HepG2 (cell line): Measurements from ENCODE around the gene ALDH3A2. TPM values are rescaled to one million over a fixed set of nuclear protein-coding genes. Genes with fewer than 3 reads are reported as not detected.

Experiments used
- ATAC-seq: fragments of 200-7000 bp; cut with Tn5 transposase; 3 replicates; pipeline ENCODE4 v1.9.1; 2020; ENCODE audit warnings: mild to moderate bottlenecking, moderate library complexity
- BruUV-seq: library from RNA; stranded (reverse); fragments of 400-500 nt; replicated peaks from 2 replicates; lab custom pipeline; 2021; lab: Mats Ljungman, UMichigan
- CTCF ChIA-PET: fragments of 300-600 bp; formaldehyde crosslinking; extraction: SDS; loops from one replicate; lab custom pipeline; 2021; ENCODE audit warnings: low total read pairs, inconsistent platforms, low intra/inter-chr PET ratio; lab: Yijun Ruan, JAX
- POLR2A ChIA-PET: fragments of 350-600 bp; sonication (Branson Sonifier 250); formaldehyde crosslinking; loops from one replicate; lab custom pipeline; 2020; ENCODE audit warnings: antibody characterized with exemption, inconsistent platforms; lab: Yijun Ruan, JAX
- DNase-seq: peaks from one replicate; pipeline ENCODE4 v3.0.0-alpha.2; 2015; ENCODE audit warnings: low spot score
- FAIRE-seq: peaks from 3 replicates; lab custom pipeline; 2011; peaks lifted over from hg19 to GRCh38; lab: Jason Lieb, UNC
- H2AFZ ChIP-seq: one replicate; pipeline ENCODE4 v1.6.1; 2011; ENCODE audit warnings: low read length, inconsistent platforms
- H3K27ac ChIP-seq: fragments of 300-600 bp; 3 replicates; pipeline ENCODE4 v1.8.0; 2011; ENCODE audit warnings: mixed run types, mild to moderate bottlenecking, mixed read lengths, low read length, inconsistent platforms; ENCODE audit not compliant: insufficient read depth; ENCODE audit errors: extremely low read length
- H3K27me3 ChIP-seq, 2 experiments: fragments of 200-600 bp in 1 of 2; 2 replicates in 1 of 2; 3 replicates in 1 of 2; pipeline versions ENCODE4 v1.6.0 to v1.8.0; 2011; ENCODE audit warnings: low read length in 2 of 2, mild to moderate bottlenecking in 2 of 2, moderate library complexity in 2 of 2, inconsistent platforms in 1 of 2; ENCODE audit not compliant: insufficient read depth in 2 of 2, control insufficient read depth in 1 of 2
- H3K36me3 ChIP-seq, 2 experiments: fragments of 200-600 bp in 1 of 2; replicated peaks in 1 of 2; 2 replicates in 1 of 2; 3 replicates in 1 of 2; pipeline versions ENCODE4 v1.5.1 to v1.8.0; 2011; ENCODE audit warnings: low read length in 2 of 2, inconsistent platforms in 1 of 2; ENCODE audit not compliant: insufficient read depth in 2 of 2, control insufficient read depth in 1 of 2
- H3K4me1 ChIP-seq: 2 replicates; pipeline ENCODE4 v1.5.1; 2012; ENCODE audit warnings: low read length, inconsistent platforms; ENCODE audit not compliant: insufficient read depth
- H3K4me2 ChIP-seq: 2 replicates; pipeline ENCODE4 v1.6.0; 2011; ENCODE audit warnings: low read depth, low read length, inconsistent platforms
- H3K4me3 ChIP-seq, 3 experiments: fragments of 200-600 bp in 1 of 3; sonication (generic), shearing (Covaris generic) in 1 of 3; replicated peaks in 1 of 3; 2 replicates each; pipeline ENCODE4 v1.5.1; 2011 to 2016; ENCODE audit warnings: low read length in 3 of 3, inconsistent platforms in 2 of 3, low read depth in 2 of 3, mild to moderate bottlenecking in 2 of 3, control low read depth in 1 of 3, mixed read lengths in 1 of 3; ENCODE audit not compliant: insufficient read depth in 1 of 3
- H3K79me2 ChIP-seq: one replicate; pipeline ENCODE4 v1.6.1; 2011; ENCODE audit warnings: low read length, inconsistent platforms; ENCODE audit not compliant: insufficient read depth
- H3K9ac ChIP-seq: 2 replicates; pipeline ENCODE4 v1.6.0; 2011; ENCODE audit warnings: mild to moderate bottlenecking, low read depth, low read length, inconsistent platforms; ENCODE audit not compliant: insufficient read depth
- H3K9me3 ChIP-seq: 2 replicates; pipeline ENCODE4 v1.5.1; 2012; ENCODE audit warnings: mild to moderate bottlenecking, low read length
- H4K20me1 ChIP-seq: 2 replicates; pipeline ENCODE4 v1.6.0; 2011; ENCODE audit warnings: inconsistent platforms, mild to moderate bottlenecking, low read length, moderate library complexity; ENCODE audit not compliant: insufficient read depth
- ATF7 ChIP-seq, 2 experiments: fragments of 450-650 bp in 1 of 2; sonication (generic) in 1 of 2; formaldehyde crosslinking in 1 of 2; IDR thresholded peaks; 2 replicates each; pipeline versions ENCODE4 v1.4.0 to v1.6.1; 2016 to 2020; ENCODE audit warnings: antibody characterized with exemption in 1 of 2, mild to moderate bottlenecking in 1 of 2, missing genetic modification reagents in 1 of 2
- FOXA1 ChIP-seq, 2 experiments: fragments of 450-650 bp in 1 of 2; sonication (generic) in 1 of 2; formaldehyde crosslinking in 1 of 2; IDR thresholded peaks; 2 replicates each; pipeline versions ENCODE4 v1.4.0 to v1.6.1; 2016 to 2020; ENCODE audit warnings: missing genetic modification reagents in 1 of 2
- FOXJ3 ChIP-seq: sonication (generic); formaldehyde crosslinking; IDR thresholded peaks from 2 replicates; pipeline ENCODE4 v1.4.0; 2020; ENCODE audit warnings: missing genetic modification reagents, mild to moderate bottlenecking, borderline replicate concordance
- KMT2B ChIP-seq: IDR thresholded peaks from 2 replicates; pipeline ENCODE4 v1.6.1; 2016; ENCODE audit warnings: missing genetic modification reagents, missing compliant biosample characterization
- MAFK ChIP-seq, 2 experiments: IDR thresholded peaks in 1 of 2; conservative IDR thresholded peaks in 1 of 2; 2 replicates each; pipeline ENCODE4 v1.6.1; 2011; ENCODE audit warnings: improper control_type of control experiment in 2 of 2, low read length in 2 of 2
- NCOA5 ChIP-seq: sonication (generic); formaldehyde crosslinking; IDR thresholded peaks from 2 replicates; pipeline ENCODE4 v1.4.0; 2020; ENCODE audit warnings: missing genetic modification reagents
- SRF ChIP-seq: IDR thresholded peaks from 2 replicates; pipeline ENCODE4 v1.6.1; 2011; ENCODE audit warnings: mild to moderate bottlenecking, low read depth, low read length, moderate library complexity
- TMF1 ChIP-seq: sonication (generic); formaldehyde crosslinking; IDR thresholded peaks from 2 replicates; pipeline ENCODE4 v1.8.1; 2022; ENCODE audit warnings: low read depth, missing genetic modification reagents
- ZFAT ChIP-seq: sonication (generic); formaldehyde crosslinking; conservative IDR thresholded peaks from 2 replicates; pipeline ENCODE4 v1.8.1; 2023; ENCODE audit warnings: missing genetic modification reagents, inconsistent platforms
- ZNF17 ChIP-seq: sonication (generic); formaldehyde crosslinking; IDR thresholded peaks from 2 replicates; pipeline ENCODE4 v1.5.0; 2020; ENCODE audit warnings: mild to moderate bottlenecking, missing genetic modification reagents
- ZNF30 ChIP-seq: sonication (generic); formaldehyde crosslinking; IDR thresholded peaks from 2 replicates; pipeline ENCODE4 v1.5.0; 2020; ENCODE audit warnings: mild to moderate bottlenecking, missing genetic modification reagents
- ZNF724P ChIP-seq: sonication (generic); formaldehyde crosslinking; IDR thresholded peaks from 2 replicates; pipeline ENCODE4 v1.8.0; 2022; ENCODE audit warnings: missing genetic modification reagents, borderline replicate concordance
- ZNF780A ChIP-seq: sonication (generic); formaldehyde crosslinking; IDR thresholded peaks from 2 replicates; pipeline ENCODE4 v1.8.0; 2022; ENCODE audit warnings: mild to moderate bottlenecking, missing genetic modification reagents, moderate library complexity
- ZSCAN30 ChIP-seq: sonication (generic); formaldehyde crosslinking; IDR thresholded peaks from 2 replicates; pipeline ENCODE4 v1.5.0; 2020; ENCODE audit warnings: mild to moderate bottlenecking, missing genetic modification reagents
- WGBS: methylation state at CpG from one replicate; pipeline ENCODE4 v1.1.6; 2017; ENCODE audit warnings: low lambda C conversion rate; 5-methylcytosine and 5-hydroxymethylcytosine counted together
- in situ Hi-C: cut with HindIII; loops from 2 replicates; pipeline ENCODE4 v1.10.0; 2017; ENCODE audit warnings: low pct_unique_long_range_greater_than_20kb; ENCODE audit not compliant: extremely low pct_ligation_motif_present
- intact Hi-C: fragments of 100-400 bp; cut with micrococcal nuclease; formaldehyde crosslinking; loops from one replicate; pipeline ENCODE4 v1.10.0; 2022; ENCODE audit not compliant: unreplicated experiment
- polyA plus RNA-seq, 8 experiments: library from polyadenylated mRNA; depleted of rRNA in 3 of 8; stranded (reverse) in 7 of 8; unstranded in 1 of 8; fragments of >200 nt; fragmentation: Illumina TruSeq in 4 of 8; extraction: Trizol in 4 of 8; gene quantifications; 2 replicates each; pipeline versions ENCODE4 v1.2.1 to v1.2.3, GENCODE V29; 2011 to 2016; ENCODE audit warnings: low read depth in 4 of 8, missing spikeins in 1 of 8, mixed read lengths in 1 of 8; ENCODE audit not compliant: insufficient read depth in 1 of 8
- total RNA-seq, 5 experiments: library from RNA; depleted of rRNA; stranded (reverse); fragments of >200 nt; fragmentation: Illumina TruSeq; extraction: Trizol; gene quantifications; 2 replicates each; pipeline ENCODE4 v1.2.3, GENCODE V29; 2016; ENCODE audit warnings: low read depth in 1 of 5
- TF ChIP-seq, protein P1 (sequence below): sonication (generic); formaldehyde crosslinking; IDR thresholded peaks from 2 replicates; pipeline ENCODE4 v1.4.0; 2020; ENCODE audit warnings: missing genetic modification reagents

Gene ALDH3A2
- total and polyA plus RNA-seq, 2 of the 13 experiments (the other 11 are each of a cell fraction or from before 2014, with no cell fraction given) = 80.8 to 180 TPM

- no peak for ATAC-seq
- intact Hi-C loops (loop anchor here (10.0 kb wide), 1 partner anchor 81 kb away; the partner anchor contains the start of gene ALDH3A2), in situ Hi-C loops (no loop called here)
- Histone ChIP-seq H3K4me2 (no peak overlapping the region), H3K9me3 (no peaks in the 10 kb centered on the region), H3K9ac (no peak overlapping the region), H3K4me1 (peaks cover 49% of the 10 kb centered on the region), H3K4me3 (no peak overlapping the region), H3K27ac (no peak overlapping the region), H3K36me3 (no peaks in the 10 kb centered on the region), H3K79me2 (no peaks in the 10 kb centered on the region), H3K27me3 (no peaks in the 10 kb centered on the region), H4K20me1 (no peaks in the 10 kb centered on the region), H2AFZ (no peak overlapping the region)
- ChIA-PET POLR2A (no interaction called here), CTCF (no interaction called here)
- 95% methylated on average over 5 of the region's 5 CpGs for WGBS
- no TSS peak for BruUV-seq
- DNase-seq = no peak
- FAIRE-seq = no peak
- TF ChIP-seq ZNF724P (CRISPR knock-in tag) (no peak), ZSCAN30 (no peak), ZNF780A (CRISPR knock-in tag) (no peak), ZNF17 (CRISPR knock-in tag) (no peak), FOXJ3 (CRISPR knock-in tag) (no peak), ZNF30 (no peak), TMF1 (CRISPR knock-in tag) (no peak)
Observed at GRCh38 chr17:19725486-19725885, 76.9 kb downstream of the ALDH3A2 start.

DNA sequence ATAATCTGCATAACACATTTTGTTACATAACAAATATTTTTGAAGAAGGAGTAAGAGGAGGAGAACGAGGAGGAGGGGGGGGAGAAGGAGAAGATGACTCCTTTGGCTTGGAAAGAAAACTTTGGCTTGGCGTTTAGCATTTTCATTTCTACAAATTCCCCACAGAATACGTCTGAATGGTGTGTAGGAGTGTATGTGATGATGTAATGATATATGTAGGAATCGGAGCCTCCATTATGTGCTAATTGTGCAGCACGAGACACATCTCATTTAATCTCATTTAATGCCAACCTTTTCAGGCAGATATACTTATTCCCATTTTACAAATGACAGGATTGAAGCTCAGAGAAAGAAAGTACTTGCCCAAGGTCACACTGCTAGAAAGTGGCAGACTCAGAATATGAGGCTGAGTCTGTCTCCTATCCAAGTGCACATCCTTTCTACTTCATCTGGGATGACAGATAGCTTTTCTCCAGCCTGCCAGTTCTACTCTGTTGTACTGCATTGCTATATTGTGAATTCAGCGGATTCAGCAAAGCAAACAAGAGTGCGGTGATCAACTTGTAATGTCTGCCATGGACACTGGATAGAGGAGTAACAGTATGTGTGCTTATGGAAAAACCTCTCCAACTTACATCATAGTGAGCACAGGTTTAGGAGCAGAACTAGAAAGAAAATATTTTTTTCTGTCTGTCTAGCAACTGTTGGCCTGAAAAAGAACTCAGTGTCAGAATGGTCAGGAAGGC is 78.3 kb downstream of the ALDH3A2 start:
- Histone ChIP-seq H3K9ac (no peak overlapping the region), H3K36me3 (no peaks in the 10 kb centered on the region), H3K27ac (no peak overlapping the region), H2AFZ (no peak overlapping the region), H4K20me1 (no peaks in the 10 kb centered on the region), H3K4me1 (peaks cover 46% of the 10 kb centered on the region), H3K4me2 (no peak overlapping the region), H3K9me3 (no peaks in the 10 kb centered on the region), H3K27me3 (no peaks in the 10 kb centered on the region), H3K4me3 (no peak overlapping the region), H3K79me2 (no peaks in the 10 kb centered on the region)
- FAIRE-seq (no peak), DNase-seq (no peak), ATAC-seq (no peak)
- CTCF ChIA-PET = no interaction called here
- BruUV-seq = no TSS peak
- WGBS = 85% methylated on average over 7 of the region's 7 CpGs
- intact Hi-C loops = loop anchor here (10.0 kb wide), 1 partner anchor 82 kb away; the partner anchor contains the start of gene ALDH3A2
- in situ Hi-C loops = no loop called here
- POLR2A ChIA-PET = interaction anchor here (1.5 to 2.8 kb wide), 4 partner anchors 8 to 177 kb away, joined by 3 to 13 read pairs (median 8); partner anchors contain the start of gene ALDH3A2
- peak; percentile 39; the same call in 1 of the 2 replicates for TF ChIP-seq SRF
- TF ChIP-seq, protein P1, sequence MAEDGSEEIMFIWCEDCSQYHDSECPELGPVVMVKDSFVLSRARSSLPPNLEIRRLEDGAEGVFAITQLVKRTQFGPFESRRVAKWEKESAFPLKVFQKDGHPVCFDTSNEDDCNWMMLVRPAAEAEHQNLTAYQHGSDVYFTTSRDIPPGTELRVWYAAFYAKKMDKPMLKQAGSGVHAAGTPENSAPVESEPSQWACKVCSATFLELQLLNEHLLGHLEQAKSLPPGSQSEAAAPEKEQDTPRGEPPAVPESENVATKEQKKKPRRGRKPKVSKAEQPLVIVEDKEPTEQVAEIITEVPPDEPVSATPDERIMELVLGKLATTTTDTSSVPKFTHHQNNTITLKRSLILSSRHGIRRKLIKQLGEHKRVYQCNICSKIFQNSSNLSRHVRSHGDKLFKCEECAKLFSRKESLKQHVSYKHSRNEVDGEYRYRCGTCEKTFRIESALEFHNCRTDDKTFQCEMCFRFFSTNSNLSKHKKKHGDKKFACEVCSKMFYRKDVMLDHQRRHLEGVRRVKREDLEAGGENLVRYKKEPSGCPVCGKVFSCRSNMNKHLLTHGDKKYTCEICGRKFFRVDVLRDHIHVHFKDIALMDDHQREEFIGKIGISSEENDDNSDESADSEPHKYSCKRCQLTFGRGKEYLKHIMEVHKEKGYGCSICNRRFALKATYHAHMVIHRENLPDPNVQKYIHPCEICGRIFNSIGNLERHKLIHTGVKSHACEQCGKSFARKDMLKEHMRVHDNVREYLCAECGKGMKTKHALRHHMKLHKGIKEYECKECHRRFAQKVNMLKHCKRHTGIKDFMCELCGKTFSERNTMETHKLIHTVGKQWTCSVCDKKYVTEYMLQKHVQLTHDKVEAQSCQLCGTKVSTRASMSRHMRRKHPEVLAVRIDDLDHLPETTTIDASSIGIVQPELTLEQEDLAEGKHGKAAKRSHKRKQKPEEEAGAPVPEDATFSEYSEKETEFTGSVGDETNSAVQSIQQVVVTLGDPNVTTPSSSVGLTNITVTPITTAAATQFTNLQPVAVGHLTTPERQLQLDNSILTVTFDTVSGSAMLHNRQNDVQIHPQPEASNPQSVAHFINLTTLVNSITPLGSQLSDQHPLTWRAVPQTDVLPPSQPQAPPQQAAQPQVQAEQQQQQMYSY = no peak
- no peak for TF ChIP-seq KMT2B (CRISPR knock-in tag)
- TF ChIP-seq ZFAT (CRISPR knock-in tag) = no peak
- TF ChIP-seq NCOA5 (CRISPR knock-in tag) = no peak
- no peak for TF ChIP-seq FOXA1 (IDR thresholded peaks at IDR 0.05)
- 0 out of 2 replicates have a peak, but pooled peaks have one; percentile 40 for TF ChIP-seq FOXA1 (CRISPR knock-in tag; IDR thresholded peaks at IDR 0.05)
- peak; percentile 5 to 37; a peak in 1 of 4 replicates for TF ChIP-seq MAFK (conservative IDR thresholded peaks at IDR 0.05 in 1 of 2, IDR thresholded peaks at IDR 0.05 in 1 of 2; ENCODE audit: low read length in 2 of 2)
- TF ChIP-seq ATF7 (IDR thresholded peaks at IDR 0.05) = peak; percentile 66; the same call in 1 of the 2 replicates
- TF ChIP-seq ATF7 (CRISPR knock-in tag; IDR thresholded peaks at IDR 0.05) = no peak
